ENCODE measurements around the gene P3R3URF.
"Not testable (repeated sequence)": the region's sequence is repeated elsewhere in the genome, so short reads cannot be mapped to it uniquely, and the experiment has no call there.

The P3R3URF gene

DNA sequence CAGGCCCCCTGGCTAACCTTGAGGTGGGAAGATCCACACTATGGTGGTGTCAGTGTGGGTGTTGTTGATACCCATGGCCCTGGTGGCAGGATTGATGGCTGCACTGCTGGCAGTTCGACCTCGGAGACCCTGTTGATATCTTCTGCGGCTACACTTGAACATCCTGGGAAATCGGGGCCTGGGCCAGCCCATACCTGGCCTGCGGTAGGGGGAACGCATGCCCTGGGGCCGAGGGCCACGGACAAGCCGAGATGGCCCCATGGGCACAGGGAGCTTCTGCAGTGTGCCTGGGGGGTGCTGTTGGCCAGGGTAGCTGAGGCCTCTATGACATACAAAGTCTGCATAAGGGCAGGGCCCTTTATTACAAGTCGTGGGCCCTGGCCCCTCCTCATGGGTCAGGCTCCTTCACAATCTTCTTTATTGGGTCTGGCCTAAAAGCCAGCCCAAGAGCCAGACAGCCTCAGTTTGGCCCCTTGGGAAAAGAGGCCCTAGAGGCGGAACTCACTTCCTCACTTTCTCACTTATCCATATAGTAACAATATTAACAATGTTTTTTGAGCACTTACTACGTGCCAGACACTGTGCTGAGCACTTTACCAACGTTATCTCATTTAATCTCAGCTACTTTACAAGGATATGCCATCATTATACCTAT is at the start of gene P3R3URF:
Gene P3R3URF, minus strand, starts transcription at position 278 of the 655 bp plus-strand sequence. Its CDS starts 17 bp downstream, at position 261.
- in situ Hi-C loops (cut with MboI; ENCODE audit: low sequenced_read_pairs): loop anchor here (5.0 kb wide), 1 partner anchor 139 kb away; no protein-coding TSS in a partner anchor

DNA sequence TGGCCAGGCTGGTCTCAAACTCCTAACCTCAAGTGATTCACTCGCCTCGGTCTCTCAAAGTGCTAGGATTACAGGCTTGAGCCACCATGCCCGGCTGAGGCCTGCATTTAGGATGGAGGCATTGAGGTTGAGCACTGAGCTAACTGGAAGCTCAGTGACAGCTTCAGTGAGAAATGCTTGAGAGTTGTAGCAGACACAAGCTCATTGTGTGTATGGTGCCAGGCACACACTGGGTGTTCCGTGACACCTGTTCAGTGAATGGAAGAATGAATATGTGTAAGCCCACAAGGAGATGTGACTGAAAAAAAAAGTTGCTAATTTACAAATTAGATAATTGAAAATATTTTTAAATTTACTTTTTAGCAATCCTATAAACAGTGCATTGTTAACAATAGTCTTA is 48.7 kb upstream of the P3R3URF start:
- in situ Hi-C loops (cut with MboI; ENCODE audit: low sequenced_read_pairs): no loop called here

DNA sequence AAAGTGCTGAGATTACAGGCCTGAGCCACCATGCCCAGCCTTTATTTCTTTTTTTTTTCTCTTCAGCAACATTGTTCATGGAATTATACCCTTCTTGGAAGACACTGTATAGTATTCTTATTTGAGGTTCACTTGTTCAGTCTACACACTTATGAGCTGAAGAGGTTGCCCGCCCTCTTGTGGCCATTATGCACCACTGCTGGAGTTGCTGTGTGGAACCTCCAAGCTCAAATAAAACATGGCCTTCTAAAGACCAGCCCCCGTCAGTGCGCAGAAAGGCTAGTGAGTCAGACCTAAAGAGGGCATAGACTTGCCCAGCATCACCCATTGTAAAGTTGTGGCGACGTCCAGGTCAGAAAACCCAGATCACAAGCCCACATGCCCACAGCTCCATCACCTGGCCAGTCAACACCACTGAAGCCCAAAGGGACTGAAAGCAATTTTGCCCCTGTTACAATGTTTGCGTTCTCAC is 47.2 kb upstream of the P3R3URF start:
- in situ Hi-C loops (cut with MboI; ENCODE audit: low sequenced_read_pairs): no loop called here

DNA sequence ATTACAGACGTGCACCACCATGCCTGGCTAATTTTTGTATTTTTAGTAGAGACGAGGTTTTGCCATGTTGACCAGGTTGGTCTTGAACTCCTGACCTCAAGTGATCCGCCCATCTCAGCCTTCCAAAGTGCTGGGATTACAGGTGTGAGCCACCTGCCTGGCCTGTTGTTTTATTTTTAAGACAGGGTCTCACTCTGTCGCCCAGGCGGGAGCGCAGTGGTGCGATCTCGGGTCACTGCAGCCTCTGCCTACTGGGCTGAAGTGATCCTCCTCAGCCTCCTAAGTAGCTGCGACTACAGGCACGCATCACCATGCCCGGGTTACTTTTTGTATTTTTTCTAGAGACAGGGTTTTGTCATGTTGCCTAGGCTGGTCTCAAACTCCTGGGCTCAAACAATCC is 46.8 kb upstream of the P3R3URF start:
- in situ Hi-C loops (cut with MboI; ENCODE audit: low sequenced_read_pairs): not testable (repeated sequence)

DNA sequence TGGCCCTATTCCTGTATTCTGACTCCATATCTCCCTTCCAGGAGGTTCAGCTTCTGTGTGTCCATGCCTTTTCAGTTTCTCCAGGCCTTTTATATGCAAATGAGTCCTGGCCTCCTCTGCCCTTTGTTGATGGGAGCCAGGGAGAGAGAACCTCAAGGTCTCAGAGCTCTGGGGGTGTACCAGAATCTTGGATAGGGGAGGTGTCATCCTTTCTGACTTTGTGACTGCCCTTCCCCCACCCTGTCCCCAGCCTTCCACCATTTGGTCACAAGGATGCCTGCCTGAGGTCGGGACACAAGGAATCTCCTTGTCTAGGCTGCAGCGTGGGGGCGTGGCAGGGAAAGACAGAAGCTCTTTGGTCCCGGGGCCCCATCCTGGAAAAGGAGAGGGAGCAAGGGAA is 45.5 kb upstream of the P3R3URF start:
- in situ Hi-C loops (cut with MboI; ENCODE audit: low sequenced_read_pairs): no loop called here

DNA sequence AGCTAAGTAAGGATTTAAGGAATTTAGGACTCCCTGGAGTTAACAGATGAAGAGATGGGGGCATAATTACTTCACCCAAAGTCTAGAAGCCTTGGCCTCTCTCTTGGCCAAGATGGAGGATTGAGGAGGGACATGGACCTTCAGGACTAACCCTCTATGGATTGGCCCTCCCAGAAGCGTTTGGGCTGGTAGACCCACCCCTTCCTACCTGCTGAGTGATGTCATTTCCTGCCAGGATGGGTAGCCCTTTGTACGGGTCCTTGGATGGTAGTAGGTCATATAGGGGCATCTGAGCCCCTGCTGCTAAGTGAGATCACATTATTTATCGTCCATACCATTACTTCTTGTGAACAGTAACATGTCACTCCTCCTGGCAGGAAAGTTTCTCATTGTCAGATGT is 44.5 kb upstream of the P3R3URF start:
- in situ Hi-C loops (cut with MboI; ENCODE audit: low sequenced_read_pairs): no loop called here

DNA sequence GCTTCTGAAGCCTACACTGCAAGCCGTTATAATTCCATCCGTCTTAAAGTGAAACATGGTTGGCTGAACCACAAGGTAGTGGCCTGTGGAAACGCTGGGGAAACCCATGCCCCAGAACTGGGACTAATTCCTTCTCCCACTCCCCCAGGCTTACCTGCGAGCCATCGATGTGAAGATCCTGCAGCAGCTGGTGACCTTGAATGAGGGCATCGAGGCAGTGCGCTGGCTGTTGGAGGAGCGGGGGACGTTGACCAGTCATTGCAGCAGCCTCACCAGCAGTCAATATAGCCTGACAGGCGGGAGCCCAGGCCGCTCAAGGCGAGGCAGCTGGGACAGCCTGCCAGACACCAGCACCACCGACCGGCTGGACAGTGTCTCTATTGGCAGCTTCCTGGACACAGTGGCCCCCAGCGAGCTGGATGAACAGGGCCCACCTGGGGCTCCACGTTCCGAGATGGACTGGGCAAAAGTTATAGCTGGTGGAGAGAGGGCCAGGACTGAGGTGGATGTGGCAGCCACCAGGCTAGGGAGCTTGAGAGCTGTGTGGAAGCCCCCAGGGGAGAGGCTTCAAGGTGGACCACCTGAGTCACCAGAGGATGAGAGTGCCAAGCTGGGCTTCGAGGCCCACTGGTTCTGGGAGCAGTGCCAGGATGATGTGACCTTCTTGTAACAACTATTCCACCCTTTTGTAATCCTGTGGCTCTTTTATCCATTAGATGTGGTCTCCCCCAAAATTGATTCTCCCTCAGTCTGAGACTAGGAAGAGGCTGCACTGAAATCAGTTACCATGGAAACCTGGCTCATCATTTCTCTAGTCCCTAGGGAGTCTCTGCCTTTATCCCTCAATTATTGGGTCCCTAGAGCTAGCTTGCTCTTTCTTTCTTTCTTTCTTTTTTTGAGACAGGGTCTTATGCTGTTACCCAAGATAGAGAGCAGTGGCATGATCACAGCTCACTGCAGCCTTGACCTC is 43.5 kb upstream of the P3R3URF start:
- in situ Hi-C loops (cut with MboI; ENCODE audit: low sequenced_read_pairs): no loop called here

DNA sequence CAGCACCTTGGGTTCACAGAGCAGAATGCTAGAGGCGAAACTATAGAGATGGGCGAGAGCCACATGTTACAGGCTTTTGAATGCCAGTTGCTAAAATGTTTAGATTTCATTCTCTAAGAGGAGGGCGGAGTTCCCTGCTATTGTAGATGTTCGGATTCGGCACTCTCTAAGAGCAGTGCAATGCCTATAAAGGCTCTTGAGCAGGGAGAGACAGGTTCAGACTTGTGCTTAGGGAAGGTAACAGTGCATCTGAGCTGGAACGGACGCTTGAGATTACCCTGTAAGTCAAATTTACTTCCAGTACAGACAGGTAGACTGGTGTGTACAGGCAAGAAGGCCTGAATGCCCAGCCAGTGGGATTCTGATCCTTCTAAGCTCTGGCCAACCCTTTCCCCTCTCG is 42.2 kb upstream of the P3R3URF start:
- in situ Hi-C loops (cut with MboI; ENCODE audit: low sequenced_read_pairs): no loop called here

DNA sequence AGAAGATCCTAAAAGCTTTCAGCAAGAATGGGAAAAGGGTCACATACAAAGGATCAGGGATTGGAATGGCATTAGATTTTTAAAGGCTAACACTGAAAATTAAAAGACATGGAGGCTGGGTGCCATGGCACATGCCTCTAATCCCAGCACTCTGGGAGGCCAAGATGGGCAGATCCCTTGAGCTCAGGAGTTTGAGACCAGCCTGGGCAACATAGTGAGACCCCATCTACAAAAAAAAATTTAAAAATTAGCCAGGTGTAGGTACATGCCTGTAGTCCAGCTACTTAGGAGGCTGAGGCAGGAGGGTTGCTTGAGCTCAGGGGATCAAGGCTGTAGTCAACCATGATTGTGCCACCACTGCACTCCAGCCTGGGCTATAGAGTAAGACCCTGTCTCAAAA is 39.2 kb upstream of the P3R3URF start:
- in situ Hi-C loops (cut with MboI; ENCODE audit: low sequenced_read_pairs): no loop called here

DNA sequence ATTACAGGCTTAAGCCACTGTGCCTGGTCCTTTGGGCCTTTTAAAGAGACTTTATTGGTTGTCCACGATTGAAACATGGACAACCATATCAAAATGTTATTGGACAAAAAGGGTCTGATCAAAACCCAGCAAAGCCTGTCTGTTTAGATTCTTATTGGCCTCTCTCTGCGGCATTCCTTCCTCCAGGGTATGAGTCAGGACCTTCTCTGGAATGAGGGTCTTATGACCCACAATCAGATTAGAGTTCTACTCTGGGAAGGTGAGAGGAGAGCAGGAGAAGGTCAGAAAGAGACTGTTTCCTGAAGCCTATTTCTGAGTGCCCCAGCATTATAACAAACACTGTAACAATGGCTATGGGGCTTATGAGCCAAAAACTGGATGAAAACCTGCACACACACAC is 34.8 kb upstream of the P3R3URF start:
- in situ Hi-C loops (cut with MboI; ENCODE audit: low sequenced_read_pairs): no loop called here

DNA sequence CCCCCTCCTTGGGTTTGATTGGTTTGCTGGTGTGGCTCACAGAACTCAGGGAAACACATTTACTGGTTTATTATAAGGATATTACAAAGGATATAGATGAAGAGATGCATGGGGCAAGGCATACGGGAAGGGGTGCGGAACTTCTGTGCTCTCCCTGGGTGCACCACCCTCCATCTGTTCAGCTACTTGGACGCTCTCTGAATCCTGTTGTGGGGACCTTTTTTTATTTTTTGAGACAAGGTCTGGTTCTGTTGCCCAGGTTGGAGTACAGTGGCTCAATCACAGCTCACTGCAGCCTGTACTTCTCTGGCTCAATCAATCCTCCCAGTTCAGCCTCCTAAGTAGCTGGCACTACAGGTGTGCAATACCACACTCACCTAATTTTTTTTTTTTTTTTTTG is 34.3 kb upstream of the P3R3URF start:
- in situ Hi-C loops (cut with MboI; ENCODE audit: low sequenced_read_pairs): no loop called here

DNA sequence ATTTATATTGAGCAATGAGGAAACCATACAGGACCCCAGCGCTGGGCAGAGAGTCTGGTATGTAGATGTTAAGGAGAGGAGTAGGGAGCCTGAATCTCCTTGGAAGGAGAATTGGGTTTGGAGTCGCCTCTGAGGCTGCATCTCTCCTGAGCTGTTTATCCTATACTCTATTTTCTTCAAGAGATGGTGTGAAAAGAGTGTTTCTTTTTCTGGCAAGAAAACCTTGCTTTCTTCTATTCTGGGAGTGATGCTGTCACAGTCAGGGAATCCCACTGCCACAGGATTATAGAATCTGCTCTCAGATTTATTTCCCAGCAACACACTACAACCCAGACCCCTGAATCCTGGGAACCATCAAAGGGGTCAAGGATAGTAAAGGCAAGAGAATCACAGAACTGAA is 30.1 kb upstream of the P3R3URF start:
- in situ Hi-C loops (cut with MboI; ENCODE audit: low sequenced_read_pairs): no loop called here

DNA sequence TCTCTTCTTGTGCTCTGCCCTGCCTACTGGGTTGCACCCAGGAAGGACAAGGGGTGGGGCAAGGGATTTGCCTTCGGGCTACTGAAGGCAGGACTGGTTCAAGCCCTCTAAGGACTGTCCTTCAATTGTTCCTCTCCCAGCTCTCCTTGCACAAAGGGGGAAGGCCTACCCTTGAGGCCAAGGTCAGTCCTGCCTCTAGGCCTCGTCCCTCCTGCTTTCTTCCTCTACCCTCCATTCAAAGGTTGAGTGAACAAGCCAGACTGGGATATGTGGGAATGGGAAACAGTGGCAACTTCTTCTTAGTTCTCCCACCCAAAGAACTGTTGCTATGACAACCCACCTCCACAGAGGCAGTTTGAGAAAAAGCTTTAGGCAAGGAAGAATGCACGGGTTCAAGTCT is 29.5 kb upstream of the P3R3URF start:
- in situ Hi-C loops (cut with MboI; ENCODE audit: low sequenced_read_pairs): no loop called here

DNA sequence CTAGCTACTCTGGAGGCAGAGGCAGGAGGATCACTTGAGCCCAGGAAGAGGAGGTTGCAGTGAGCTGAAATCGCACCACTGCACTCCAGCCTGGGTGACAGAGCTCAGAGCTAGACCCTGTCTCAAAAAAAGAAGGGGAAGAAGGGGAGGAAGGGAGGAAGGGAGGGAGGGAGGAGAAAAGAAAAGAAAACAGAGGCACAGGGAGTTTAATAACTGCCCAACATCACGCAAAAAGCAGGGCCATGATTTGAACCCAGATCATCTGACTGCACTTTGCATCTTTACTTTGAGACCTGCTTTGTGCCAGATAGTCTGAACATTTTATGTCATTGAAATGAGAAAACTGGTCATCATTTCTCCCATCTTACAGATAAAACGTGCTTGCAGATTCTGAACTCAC is 28.9 kb upstream of the P3R3URF start:
- in situ Hi-C loops (cut with MboI; ENCODE audit: low sequenced_read_pairs): no loop called here

DNA sequence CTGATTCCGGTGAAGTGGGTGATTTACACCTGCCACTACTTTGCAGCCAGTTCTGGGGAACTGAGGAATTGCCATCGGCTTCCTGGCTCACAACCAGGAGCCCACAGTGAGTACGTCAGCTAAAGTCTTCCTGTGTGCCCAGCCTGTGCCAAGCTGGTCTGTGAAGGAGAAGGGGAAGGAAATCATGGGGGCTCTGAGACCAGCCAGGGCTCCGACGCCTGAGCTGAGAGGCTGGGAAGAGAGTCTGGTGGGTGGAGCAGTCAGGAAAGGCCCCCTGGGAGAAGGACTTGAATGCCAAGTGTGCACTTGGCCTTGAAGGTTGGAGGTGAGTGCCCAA is 28.1 kb upstream of the P3R3URF start:
- in situ Hi-C loops (cut with MboI; ENCODE audit: low sequenced_read_pairs): no loop called here

DNA sequence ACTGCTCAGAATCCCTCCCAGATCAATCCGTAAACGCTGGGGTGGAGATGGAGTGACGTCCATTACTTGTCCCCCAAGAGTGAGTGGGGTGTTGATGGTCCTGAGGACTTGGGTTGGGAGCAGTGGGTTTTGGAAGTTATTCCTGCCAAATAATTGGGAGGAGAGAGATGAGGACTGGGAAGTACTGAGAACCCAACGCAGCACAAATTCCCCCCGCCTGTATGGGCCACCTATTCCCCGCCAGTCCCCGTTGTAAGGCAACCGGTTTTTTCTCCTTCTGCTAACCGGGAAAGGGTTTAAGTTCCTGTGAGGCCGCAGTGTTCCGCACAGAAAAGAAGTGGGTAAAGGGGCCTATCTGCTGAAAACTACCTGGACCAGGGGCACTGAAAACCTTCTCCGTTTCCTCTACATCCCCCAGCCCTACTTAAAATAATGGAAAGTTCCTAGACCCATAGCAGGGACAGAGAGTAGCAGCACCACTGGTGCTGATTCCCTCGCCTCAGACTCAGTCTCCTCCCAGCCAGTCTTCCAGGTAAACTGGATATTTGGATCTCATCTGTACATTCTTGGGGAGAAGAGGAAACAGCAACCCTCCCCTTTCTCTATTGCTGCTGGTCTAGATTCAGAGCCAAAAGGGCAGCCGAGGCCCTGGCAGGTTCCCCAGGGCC is 27.6 kb upstream of the P3R3URF start:
- in situ Hi-C loops (cut with MboI; ENCODE audit: low sequenced_read_pairs): no loop called here

DNA sequence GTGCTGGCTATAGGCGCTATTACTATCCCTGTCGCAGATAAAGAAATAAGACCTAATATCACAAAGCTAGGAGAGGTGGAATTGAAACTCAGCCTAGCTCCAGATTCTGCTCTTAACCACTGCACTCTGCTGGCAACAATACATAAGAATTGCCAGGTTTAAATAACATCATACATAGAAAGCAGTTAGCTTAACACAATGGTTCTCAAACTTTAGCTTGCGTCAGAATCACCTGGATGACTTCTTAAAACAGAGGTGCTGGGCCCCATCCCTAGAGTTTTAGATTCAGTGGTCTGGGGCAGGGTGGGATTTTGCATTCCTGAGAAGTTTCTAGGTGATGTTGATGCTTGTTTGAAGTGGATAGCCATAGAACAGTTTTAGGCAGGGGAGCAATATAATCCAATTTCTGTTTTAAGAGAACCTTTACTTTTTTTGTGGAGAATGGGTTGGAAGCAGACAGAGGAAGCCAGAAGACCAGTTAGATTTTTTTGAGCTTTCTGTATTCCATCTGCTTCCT is 23.0 kb upstream of the P3R3URF start:
- in situ Hi-C loops (cut with MboI; ENCODE audit: low sequenced_read_pairs): no loop called here

DNA sequence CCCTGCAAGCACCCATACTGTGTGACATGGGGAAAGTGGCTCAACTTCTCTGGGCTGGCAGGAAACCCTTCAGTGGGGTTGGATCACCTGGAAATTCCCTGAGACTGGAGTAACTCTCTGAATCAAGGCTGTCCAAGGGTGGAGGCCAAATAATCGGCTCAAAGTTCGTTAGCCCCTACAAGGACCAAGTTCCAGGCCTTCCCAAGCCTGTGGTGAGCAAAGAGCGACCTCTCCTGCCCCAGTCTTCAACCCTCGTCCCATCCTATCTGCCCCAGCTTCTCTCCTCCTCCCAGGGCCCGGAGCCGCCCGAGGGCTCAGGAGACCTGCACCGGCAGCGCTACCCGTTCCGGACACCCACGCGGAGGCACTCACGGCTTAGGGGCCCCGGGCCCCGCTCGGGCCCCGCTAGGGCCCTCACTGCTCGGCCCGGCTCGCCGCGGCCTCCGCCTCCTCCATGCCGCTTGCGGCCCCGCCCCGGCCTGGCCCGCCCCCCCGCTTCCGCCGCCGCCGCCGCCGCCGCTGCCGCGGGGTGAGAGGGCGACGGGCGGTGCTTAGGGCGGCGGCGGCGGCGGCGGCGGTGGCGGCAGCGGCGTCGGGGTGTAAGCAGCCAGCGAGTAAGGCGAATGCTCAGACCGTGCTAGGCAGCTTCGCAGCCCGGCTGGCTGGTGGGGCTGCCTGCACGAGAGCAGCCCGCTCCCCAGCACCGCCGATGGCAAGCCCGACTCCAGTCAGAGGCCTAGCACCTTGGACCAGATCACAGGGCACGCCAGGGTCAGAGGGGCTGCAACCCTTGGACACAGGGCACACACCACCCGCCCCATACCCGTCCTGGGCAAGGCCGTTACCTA is 21.9 kb upstream of the P3R3URF start, which contains the start of gene POMGNT1:
Gene POMGNT1, minus strand, starts transcription at position 471 of the 848 bp plus-strand sequence. CDS start 613 bp downstream, outside the sequence.
- in situ Hi-C loops (cut with MboI; ENCODE audit: low sequenced_read_pairs): no loop called here

DNA sequence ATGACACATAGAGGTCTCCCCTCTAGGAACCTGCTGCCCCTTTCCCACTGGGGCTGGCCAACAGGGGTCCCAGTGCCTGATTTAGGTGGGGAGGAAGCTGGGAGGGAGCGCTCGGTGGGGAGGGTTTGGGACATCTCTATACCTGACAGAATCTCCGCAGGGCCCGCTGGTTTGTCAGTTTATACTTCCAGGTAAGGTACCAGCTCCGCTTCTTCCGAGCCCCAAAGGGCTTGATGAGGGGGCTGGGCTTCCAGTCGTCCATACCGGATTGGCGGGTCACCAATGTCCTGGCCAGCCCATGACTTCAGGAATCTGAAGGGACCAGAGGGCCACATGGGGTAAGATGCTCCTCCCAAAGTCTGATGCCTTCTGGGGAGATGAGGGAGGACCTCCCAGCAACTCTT is 21.3 kb upstream of the P3R3URF start:
- in situ Hi-C loops (cut with MboI; ENCODE audit: low sequenced_read_pairs): no loop called here

DNA sequence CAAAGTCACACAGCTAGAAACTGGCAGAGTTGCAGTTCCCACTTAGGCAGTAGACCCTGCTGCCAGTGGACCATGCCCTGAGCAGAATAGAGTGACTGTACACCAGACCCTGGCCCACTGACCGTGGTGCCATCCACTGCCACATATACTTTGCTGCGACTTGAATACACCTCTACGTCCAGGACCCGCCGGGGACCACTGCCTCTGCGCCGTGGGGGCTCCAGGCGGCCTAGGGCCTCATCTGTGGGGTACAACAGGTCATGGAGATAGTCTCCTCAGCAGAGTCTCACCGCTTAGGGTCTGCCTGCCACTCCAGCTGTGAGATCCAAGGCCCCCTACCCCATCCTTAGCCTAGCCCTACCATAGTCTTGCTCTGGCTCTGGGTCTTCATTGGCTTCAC is 20.3 kb upstream of the P3R3URF start:
- in situ Hi-C loops (cut with MboI; ENCODE audit: low sequenced_read_pairs): no loop called here
